LHCN-M2 (cell line): Measurements from ENCODE around the gene CRTC3. TPM values are rescaled to one million over a fixed set of nuclear protein-coding genes. Genes with fewer than 3 reads are reported as not detected.

ENCODE experiments used
- DNase-seq: peaks from one replicate; pipeline ENCODE4 v3.0.0-alpha.2; 2012; ENCODE audit warnings: low read depth
- total RNA-seq: library from RNA; depleted of rRNA; stranded (reverse); fragments of >200 nt; gene quantifications from 2 replicates; pipeline ENCODE4 v1.2.3, GENCODE V29; 2014

The CRTC3 gene
- total RNA-seq, 1 experiment from 2014 or later = 17.0 TPM

- no peak for DNase-seq
Observed at GRCh38 chr15:90562669-90563068, 32.9 kb downstream of the CRTC3 start.

GRCh38 chr15:90563463-90563862, 33.7 kb downstream of the CRTC3 start:
- DNase-seq = no peak

DNA sequence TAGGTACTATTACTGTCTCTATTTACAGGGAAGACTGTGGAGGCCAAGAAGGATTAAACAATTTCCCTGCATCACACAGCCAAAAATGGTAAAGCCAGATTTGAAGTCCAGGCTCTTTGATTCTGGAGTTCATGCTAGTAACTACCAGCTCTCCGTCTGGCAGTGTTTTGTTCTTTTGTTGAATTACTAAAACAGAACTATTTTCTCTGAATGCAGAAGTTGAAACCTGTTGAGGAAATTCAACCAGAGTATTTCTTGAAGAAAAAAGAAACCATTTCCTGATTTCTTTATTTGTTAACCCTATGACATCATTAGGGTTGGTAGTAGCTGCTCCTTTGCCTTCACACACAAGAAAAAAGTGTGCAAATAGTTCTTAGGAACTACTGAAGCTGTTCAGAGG, 34.3 kb downstream of the CRTC3 start:
- DNase-seq = no peak

- DNase-seq = no peak
Observed at GRCh38 chr15:90564590-90564989, 34.9 kb downstream of the CRTC3 start.

DNA sequence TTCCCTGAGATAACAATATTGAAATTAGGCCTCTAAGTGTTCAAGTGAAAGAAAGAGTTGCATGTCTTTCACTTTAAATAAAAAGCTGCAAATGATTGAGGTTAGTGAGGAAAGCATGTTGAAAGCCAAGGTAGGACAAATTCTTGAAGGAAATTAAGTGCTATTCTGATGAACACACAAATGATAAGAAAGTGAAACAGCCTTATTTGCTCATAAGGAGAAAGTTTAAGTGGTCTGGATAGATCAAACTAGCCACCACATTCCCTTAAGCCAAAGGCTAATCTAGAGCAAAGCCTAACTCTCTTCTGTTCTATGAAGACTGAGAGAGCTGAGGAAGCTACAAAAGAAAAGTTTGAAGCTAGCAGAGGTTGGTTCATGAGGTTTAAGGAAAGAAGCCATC, 36.1 kb downstream of the CRTC3 start:
- DNase-seq = no peak

GRCh38 chr15:90570643-90571042, 40.9 kb downstream of the CRTC3 start:
- no peak for DNase-seq

DNA sequence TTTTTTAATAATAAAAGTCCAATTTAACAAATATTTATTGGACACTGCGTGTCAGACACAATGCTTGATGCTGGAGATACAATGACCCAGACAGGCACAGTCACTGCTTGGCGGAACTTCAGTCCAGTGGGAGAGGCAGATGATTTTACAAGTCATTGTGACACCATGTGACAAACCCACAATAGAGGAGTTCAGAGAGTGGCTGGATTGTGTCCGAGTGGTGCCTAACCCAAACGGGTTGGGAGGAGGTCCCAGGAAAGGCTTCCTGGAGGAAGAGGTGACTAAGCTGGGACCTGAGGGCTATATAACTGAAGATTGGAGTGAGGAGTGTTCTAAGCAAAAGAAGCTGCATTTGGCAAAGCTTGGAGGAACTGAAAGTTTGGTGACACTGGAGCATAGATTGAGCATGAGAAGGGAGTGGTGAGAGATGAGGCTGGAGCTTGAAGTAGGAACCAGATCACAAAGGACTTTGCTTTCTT, 41.4 kb downstream of the CRTC3 start:
- no peak for DNase-seq

- DNase-seq = no peak
Observed at GRCh38 chr15:90572893-90573292, 43.2 kb downstream of the CRTC3 start.

GRCh38 chr15:90576711-90577389, 47.1 kb downstream of the CRTC3 start:
- no peak for DNase-seq

DNA sequence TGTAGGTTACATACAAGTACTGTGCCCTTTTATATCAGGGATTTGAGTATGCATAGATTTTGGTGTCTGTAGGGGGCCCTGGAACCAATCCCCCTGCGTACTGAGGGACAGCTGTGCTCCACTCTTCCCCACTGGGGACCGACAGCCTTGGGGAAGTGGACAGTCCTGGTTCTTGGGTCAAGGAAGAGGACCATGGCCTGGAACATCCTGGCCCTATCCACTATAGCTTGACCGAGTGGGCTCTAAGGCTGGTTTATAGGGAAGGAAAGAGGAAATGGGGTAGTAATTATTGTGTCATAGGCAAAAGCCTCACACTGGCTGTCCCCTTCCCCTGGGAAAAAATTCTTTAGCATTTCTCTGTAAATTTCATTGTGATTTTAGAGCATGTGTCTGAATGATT, 49.5 kb downstream of the CRTC3 start:
- no peak for DNase-seq

DNA sequence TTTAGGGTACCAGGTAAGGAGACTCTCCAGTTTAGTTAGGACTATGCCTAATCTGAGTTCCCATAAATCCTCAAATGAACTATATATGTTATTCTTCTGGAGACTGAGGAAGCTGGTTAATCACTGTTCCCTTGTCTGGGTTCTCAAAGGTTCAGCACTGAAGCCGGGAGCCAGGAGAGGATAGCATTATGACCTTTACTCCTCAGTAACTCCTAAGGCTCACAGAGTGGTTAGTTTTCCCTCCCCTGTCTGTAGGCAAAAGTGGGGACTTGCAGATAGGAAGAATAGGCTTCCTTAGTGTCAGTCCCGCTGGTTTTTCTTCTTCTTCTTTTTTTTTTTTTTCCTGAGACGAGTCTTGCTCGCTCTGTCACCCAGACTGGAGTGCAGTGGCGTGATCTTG, 50.4 kb downstream of the CRTC3 start:
- DNase-seq = no peak

DNA sequence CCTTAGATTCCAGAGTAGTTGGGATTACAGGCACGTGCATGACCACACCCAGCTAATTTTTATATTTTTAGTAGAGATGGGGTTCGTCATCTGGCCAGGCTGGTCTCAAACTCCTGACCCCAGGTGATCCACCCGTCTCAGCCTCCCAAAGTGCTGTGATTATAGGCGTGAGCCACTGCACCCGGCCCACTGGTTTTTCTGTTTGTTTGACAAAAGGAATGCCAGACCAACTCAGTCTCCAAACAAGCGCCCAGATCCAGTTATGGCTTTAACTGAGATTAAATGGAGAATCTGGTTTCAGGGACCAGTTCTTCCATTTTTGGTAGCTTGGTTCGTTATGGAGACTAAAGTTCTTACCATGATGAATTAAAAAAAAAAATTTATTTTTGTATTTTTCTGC, 50.8 kb downstream of the CRTC3 start:
- DNase-seq = no peak

DNA sequence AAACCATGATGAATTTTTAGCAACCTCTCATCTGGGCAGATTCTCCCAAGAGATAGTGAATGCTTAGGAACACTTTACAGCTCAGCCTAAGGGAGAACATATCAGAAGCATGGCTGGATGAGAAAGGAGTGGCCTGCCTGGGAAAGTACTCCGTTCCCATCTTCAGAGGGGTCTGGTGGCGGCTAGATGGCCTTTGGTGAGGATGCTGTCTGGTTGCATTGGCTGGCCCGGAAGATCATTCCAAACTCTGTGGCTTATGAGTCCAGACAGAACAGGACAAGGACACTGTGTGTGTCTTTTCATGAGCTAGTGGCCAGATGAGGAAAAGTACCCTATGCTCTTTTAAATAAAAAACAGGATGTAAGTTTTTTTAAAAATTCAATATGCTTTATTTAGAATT, 51.2 kb downstream of the CRTC3 start:
- DNase-seq = no peak

DNA sequence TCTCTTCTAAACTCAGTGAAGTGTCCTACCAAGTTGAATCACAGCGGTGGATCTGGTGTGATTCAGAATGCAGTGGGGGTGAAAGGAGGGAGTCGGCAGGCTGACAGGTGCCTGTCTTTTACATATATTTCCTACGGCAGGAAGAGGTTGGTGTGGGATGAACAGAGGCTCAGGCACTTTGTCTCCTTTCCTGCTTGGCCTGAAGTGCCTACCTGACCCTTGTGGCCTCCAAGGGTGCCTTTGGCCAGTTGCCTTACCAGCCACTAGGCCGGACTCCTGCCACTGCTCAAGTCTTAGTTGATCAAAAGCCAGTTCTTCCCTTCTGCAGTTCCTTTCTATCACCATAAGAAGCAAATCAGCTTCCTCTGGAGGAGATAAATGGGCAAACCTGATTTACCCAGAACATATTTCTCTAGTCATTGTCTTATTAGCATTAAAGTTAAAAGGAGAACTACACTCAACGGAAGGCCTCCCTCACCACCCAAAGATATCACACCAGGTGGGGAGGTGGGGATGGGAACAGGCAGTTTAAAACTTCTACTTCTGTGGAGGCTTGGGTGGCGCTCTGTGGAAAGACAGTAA, 52.1 kb downstream of the CRTC3 start:
- no peak for DNase-seq

DNA sequence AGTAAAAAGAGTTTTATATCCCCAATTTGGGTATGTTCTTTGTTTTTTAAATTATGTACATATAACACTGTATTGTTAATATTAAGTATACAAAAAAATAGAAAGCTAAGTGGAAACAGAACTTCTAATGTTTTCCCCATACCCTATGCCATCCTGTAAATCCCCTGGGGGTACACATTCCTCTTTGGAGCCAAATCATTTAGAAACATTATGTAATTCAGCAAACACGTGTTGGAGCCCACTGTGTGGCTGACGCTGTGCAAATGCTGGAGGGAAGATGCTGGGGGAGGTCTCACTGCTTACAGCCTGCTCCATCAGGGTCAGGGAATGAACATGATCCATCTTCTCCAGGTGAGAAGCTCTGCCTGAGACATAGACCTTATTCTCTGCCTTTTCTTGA, 52.8 kb downstream of the CRTC3 start:
- DNase-seq = no peak

DNA sequence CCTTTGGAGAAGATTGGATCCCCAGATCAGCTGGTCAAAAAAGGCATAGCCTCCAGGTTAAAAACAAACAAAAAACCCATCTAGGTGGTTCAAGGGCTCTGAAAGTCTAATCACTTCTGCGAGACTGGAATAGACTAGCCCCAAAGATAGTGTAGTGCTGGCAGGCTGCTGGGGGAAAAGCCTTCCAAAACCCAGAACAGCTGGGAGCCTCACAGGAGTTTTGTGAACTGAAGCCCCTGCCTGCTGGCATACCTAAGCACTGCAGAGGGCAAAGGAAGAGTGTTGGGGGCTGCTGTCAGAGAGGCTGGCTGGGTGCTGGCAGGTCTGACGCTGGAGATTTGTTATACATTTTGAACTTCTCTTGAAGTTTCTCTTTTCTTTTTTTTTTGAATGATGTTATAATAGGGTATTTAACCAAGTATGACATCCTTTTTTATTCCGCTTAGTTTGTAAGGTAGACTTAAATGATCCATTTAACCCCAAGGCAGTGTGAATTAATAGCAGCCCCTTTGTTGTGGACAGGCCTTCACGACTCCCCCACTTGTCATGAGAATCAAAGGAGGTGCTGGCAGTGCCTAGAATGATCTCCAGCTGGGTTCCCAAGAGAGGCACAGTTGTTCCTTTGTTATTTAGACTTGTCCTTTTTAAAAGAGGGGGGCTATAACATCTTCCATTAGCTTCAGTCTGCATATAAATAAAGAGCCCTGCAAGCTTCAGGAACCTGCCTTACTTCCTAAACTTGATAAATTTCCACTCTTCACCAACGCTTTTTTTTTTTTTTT, 53.9 kb downstream of the CRTC3 start:
- DNase-seq = no peak

- no peak for DNase-seq
Observed at GRCh38 chr15:90584841-90585240, 55.1 kb downstream of the CRTC3 start.

GRCh38 chr15:90585863-90586262, 56.1 kb downstream of the CRTC3 start:
- peak; percentile 46 for DNase-seq

DNA sequence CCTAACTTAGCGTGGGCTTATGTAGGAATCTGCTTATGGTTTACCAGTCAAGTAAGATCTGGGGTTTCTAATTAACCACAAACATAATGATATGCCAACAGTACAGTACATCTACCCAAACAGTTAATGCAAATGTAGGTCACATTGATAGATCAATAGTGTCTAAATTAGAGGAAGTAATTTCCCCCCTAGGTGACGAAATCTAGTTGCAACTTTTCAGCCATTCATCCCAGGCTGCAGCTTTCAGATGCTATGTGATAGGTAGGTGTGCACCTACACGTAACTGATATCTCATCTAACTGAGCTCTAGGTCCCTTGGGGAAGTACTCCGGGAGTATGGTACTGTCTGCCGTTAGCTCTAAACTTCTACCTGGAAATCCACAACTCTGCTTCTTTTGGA, 57.2 kb downstream of the CRTC3 start:
- no peak for DNase-seq

DNA sequence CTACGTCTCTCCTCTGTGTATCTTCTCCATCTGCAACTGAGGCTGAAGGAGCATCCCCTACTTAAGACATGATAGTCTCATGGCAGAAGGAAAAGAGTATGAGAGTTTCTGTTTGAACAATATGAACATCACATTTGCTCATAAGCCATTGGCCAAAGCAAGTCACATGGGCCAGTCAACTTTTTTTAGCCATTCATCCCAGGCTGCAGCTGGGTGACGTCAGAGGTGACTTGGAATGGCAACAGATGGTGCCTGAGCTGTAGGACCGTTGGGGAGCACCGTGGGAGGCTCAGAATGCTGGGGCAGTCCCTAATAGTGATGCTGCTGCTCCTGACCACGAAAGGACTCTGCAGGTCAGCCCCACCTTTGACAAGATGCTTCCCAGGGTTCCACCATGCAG, 58.7 kb downstream of the CRTC3 start:
- DNase-seq = peak; percentile 32

DNA sequence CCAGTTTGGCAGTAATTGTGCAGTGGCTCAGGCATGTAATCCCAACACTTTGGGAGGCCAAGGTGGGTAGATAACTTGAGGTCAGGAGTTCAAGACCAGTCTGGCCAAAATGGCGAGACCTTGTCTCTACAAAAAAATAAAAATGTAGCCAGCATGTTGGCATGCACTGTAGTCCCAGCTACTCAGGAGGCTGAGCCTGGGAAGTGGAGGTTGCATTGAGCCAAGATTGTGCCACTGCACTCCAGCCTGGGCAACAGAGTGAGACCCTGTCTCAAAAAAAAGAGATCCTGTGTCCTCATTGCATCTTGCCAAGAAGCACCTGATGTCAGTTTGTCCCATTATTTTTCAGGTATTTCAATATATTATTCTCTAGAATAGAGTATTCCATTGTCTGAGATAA, 61.8 kb downstream of the CRTC3 start:
- DNase-seq = no peak

- peak; percentile 62 for DNase-seq
Observed at GRCh38 chr15:90592131-90592881, 62.6 kb downstream of the CRTC3 start.
